KOPT-K1 (cell line): ENCODE measurements around the gene SNRNP200.

Source experiments
- H3K27ac ChIP-seq: fragments of 200-600 bp; sonication (generic); 2 replicates; pipeline ENCODE4 v1.5.1; 2016; ENCODE audit warnings: antibody characterized with exemption, mild to moderate bottlenecking, low read depth, low read length; ENCODE audit not compliant: poor library complexity, severe bottlenecking
- H3K36me3 ChIP-seq: fragments of 200-600 bp; sonication (generic); 2 replicates; pipeline ENCODE4 v1.5.1; 2017; ENCODE audit warnings: antibody characterized with exemption, mild to moderate bottlenecking, low read length, moderate library complexity; ENCODE audit not compliant: insufficient read depth
- H3K9me3 ChIP-seq: fragments of 200-600 bp; sonication (generic); 2 replicates; pipeline ENCODE4 v1.5.1; 2017; ENCODE audit warnings: antibody characterized with exemption, low read length, mild to moderate bottlenecking; ENCODE audit not compliant: insufficient read depth, poor library complexity, severe bottlenecking

Gene SNRNP200

GRCh38 chr2:96253006-96253405 lies 52.3 kb downstream of the SNRNP200 start:
- Histone ChIP-seq H3K9me3 (no peaks in the 10 kb centered on the region), H3K36me3 (peaks cover 68% of the 10 kb centered on the region), H3K27ac (no peak overlapping the region)

GRCh38 chr2:96252526-96252925 lies 52.8 kb downstream of the SNRNP200 start:
- Histone ChIP-seq H3K36me3 (peaks cover 65% of the 10 kb centered on the region), H3K27ac (no peak overlapping the region)

GRCh38 chr2:96251721-96252292 lies 53.5 kb downstream of the SNRNP200 start:
- peaks cover 65% of the 10 kb centered on the region for H3K36me3 ChIP-seq
- no peak overlapping the region for H3K27ac ChIP-seq
- no peaks in the 10 kb centered on the region for H3K9me3 ChIP-seq

More at GRCh38 chr2:96252526-96252925, 52.8 kb downstream of the SNRNP200 start:
- no peaks in the 10 kb centered on the region for H3K9me3 ChIP-seq

- no peaks in the 10 kb centered on the region for H3K9me3 ChIP-seq
- H3K27ac ChIP-seq, result no peak overlapping the region
- H3K36me3 ChIP-seq, result peaks cover 55% of the 10 kb centered on the region
Observed at GRCh38 chr2:96250188-96250587, 55.2 kb downstream of the SNRNP200 start.

- Histone ChIP-seq H3K27ac (no peak overlapping the region), H3K9me3 (no peaks in the 10 kb centered on the region), H3K36me3 (peaks cover 50% of the 10 kb centered on the region)
Observed at GRCh38 chr2:96249654-96250053, 55.7 kb downstream of the SNRNP200 start.

- peaks cover 40% of the 10 kb centered on the region for H3K36me3 ChIP-seq
- no peak overlapping the region for H3K27ac ChIP-seq
- H3K9me3 ChIP-seq, result no peaks in the 10 kb centered on the region
Observed at GRCh38 chr2:96248624-96249023, 56.7 kb downstream of the SNRNP200 start.

GRCh38 chr2:96247896-96248295 lies 57.5 kb downstream of the SNRNP200 start:
- Histone ChIP-seq H3K9me3 (no peaks in the 10 kb centered on the region), H3K27ac (no peak overlapping the region), H3K36me3 (peaks cover 33% of the 10 kb centered on the region)

- Histone ChIP-seq H3K36me3 (peaks cover 24% of the 10 kb centered on the region), H3K27ac (no peak overlapping the region), H3K9me3 (no peaks in the 10 kb centered on the region)
Observed at GRCh38 chr2:96247009-96247408, 58.3 kb downstream of the SNRNP200 start.

GRCh38 chr2:96245609-96246390 lies 59.5 kb downstream of the SNRNP200 start:
- Histone ChIP-seq H3K9me3 (no peaks in the 10 kb centered on the region), H3K27ac (no peak overlapping the region), H3K36me3 (peaks cover 12% of the 10 kb centered on the region; the same call in 1 of the 2 replicates)

GRCh38 chr2:96243843-96244242 lies 61.5 kb downstream of the SNRNP200 start:
- Histone ChIP-seq H3K36me3 (no peaks in the 10 kb centered on the region), H3K27ac (no peak overlapping the region), H3K9me3 (no peaks in the 10 kb centered on the region)

- H3K36me3 ChIP-seq, result no peaks in the 10 kb centered on the region
- H3K9me3 ChIP-seq, result no peaks in the 10 kb centered on the region
- peak overlapping the region; percentile 61 for H3K27ac ChIP-seq
Observed at GRCh38 chr2:96241900-96242611, 63.3 kb downstream of the SNRNP200 start.

GRCh38 chr2:96241227-96241626 lies 64.1 kb downstream of the SNRNP200 start:
- H3K36me3 ChIP-seq, result no peaks in the 10 kb centered on the region
- H3K27ac ChIP-seq, result peak overlapping the region; percentile 61
- no peaks in the 10 kb centered on the region for H3K9me3 ChIP-seq

GRCh38 chr2:96240341-96241038 lies 64.9 kb downstream of the SNRNP200 start:
- Histone ChIP-seq H3K27ac (no peak overlapping the region), H3K36me3 (no peaks in the 10 kb centered on the region), H3K9me3 (no peaks in the 10 kb centered on the region)

- Histone ChIP-seq H3K9me3 (no peaks in the 10 kb centered on the region), H3K36me3 (no peaks in the 10 kb centered on the region), H3K27ac (no peak overlapping the region)
Observed at GRCh38 chr2:96239745-96240264, 65.5 kb downstream of the SNRNP200 start.

GRCh38 chr2:96239091-96239490 lies 66.3 kb downstream of the SNRNP200 start:
- H3K9me3 ChIP-seq, result no peaks in the 10 kb centered on the region
- H3K36me3 ChIP-seq, result no peaks in the 10 kb centered on the region
- no peak overlapping the region for H3K27ac ChIP-seq
